Gastrocnemius medialis (tissue), 4 donors: Measurements from ENCODE around the gene MYCT1. TPM values are rescaled to one million over a fixed set of nuclear protein-coding genes. Genes with fewer than 3 reads are reported as not detected.

Source experiments
- ATAC-seq, 2 donors: fragments of 150-250 bp; one replicate each; pipeline ENCODE4 v1.9.1; 2016
- DNase-seq, 2 donors: peaks; one replicate each; pipeline ENCODE4 v3.0.0-alpha.2; 2019
- H3K27ac ChIP-seq, 4 donors: fragments of 200-600 bp; sonication (generic); 1 replicate in 1 of 4; 2 replicates in 3 of 4; pipeline ENCODE4 v1.5.1; 2016 to 2018; ENCODE audit warnings: mild to moderate bottlenecking in 2 of 4, moderate library complexity in 1 of 4
- H3K27me3 ChIP-seq, 3 donors: fragments of 200-600 bp; sonication (generic) in 2 of 3; 1 replicate in 1 of 3; 2 replicates in 2 of 3; pipeline versions ENCODE4 v1.5.1 to v1.6.0; 2016 to 2019; ENCODE audit warnings: mild to moderate bottlenecking in 1 of 3, moderate library complexity in 1 of 3
- H3K36me3 ChIP-seq, 2 donors: fragments of 200-600 bp; sonication (generic) in 1 of 2; one replicate each; pipeline ENCODE4 v1.5.1; 2017 to 2018
- H3K4me1 ChIP-seq, 2 donors: fragments of 200-600 bp; sonication (generic) in 1 of 2; one replicate each; pipeline ENCODE4 v1.5.1; 2016 to 2017; ENCODE audit warnings: mild to moderate bottlenecking in 2 of 2
- H3K4me3 ChIP-seq, 4 donors: fragments of 200-600 bp; sonication (generic) in 3 of 4; 1 replicate in 1 of 4; 2 replicates in 3 of 4; pipeline ENCODE4 v1.5.1; 2016 to 2019; ENCODE audit warnings: mild to moderate bottlenecking in 2 of 4
- H3K9me3 ChIP-seq, 3 donors: fragments of 200-600 bp; sonication (generic) in 2 of 3; 1 replicate in 1 of 3; 2 replicates in 2 of 3; pipeline ENCODE4 v1.5.1; 2016 to 2019
- POLR2A ChIP-seq, 2 donors: fragments of 450-650 bp; IDR thresholded peaks; one replicate each; pipeline ENCODE4 v1.6.1; 2017; ENCODE audit warnings: antibody characterized with exemption in 2 of 2, mild to moderate bottlenecking in 2 of 2, moderate library complexity in 2 of 2
- in situ Hi-C, 4 donors: fragments of 200-750 bp; cut with MboI; loops; one replicate each; pipeline versions ENCODE4 v1.15.0 to v1.8.0; 2017; ENCODE audit warnings: low sequenced_read_pairs in 4 of 4
- intact Hi-C: fragments of 100-400 bp; cut with DNase I; formaldehyde crosslinking; loops from one replicate; pipeline ENCODE4 v1.15.1; 2023; ENCODE audit warnings: low total_unique reads
- total RNA-seq, 4 donors: library from RNA; depleted of rRNA; stranded (reverse); fragments of >200 nt; gene quantifications; one replicate each; pipeline versions ENCODE4 v1.1.0 to v1.2.3, GENCODE V29; 2016
- TF ChIP-seq, protein P1 (sequence below), 5 experiments: fragments of 450-650 bp in 3 of 5; fragments of 200-600 bp in 2 of 5; sonication (generic) in 2 of 5; IDR thresholded peaks in 4 of 5; conservative IDR thresholded peaks in 1 of 5; 1 replicate in 4 of 5; 2 replicates in 1 of 5; pipeline ENCODE4 v1.5.1; 2016 to 2019; ENCODE audit warnings: antibody characterized with exemption in 5 of 5, mild to moderate bottlenecking in 3 of 5, moderate library complexity in 3 of 5

MYCT1 gene
- total RNA-seq, 4 donors from 2014 or later = 5.4 to 13.7 (median 9.3) TPM

DNA sequence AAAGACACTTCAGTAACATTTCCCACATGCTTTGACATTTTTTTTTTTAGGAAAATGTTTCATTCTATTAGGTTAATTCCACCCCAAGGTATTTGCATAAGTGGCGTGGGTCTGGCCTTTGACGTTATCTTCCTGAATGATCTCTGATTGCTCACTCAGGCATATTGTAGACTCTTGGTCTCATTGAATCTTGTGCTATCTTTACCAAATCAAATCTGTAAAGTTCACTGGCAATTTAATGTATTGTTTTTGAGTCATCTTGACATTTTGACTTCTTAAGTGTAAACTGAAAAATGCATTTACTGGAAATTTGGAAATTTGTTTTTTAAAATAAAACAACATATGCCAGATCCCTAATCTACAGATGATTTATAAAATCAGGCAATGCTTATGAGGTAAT, 36.9 kb downstream of the MYCT1 start:
- Histone ChIP-seq H3K4me1 (no peaks in the 10 kb centered on the region), H3K27ac (no peak overlapping the region), H3K4me3 (no peak overlapping the region), H3K9me3 (no peaks in the 10 kb centered on the region), H3K36me3 (no peaks in the 10 kb centered on the region), H3K27me3 (no peaks in the 10 kb centered on the region)
- intact Hi-C loops (no loop called here), in situ Hi-C loops (no loop called here)
- no peak for TF ChIP-seq POLR2A (IDR thresholded peaks at IDR 0.05)
- TF ChIP-seq, protein P1, sequence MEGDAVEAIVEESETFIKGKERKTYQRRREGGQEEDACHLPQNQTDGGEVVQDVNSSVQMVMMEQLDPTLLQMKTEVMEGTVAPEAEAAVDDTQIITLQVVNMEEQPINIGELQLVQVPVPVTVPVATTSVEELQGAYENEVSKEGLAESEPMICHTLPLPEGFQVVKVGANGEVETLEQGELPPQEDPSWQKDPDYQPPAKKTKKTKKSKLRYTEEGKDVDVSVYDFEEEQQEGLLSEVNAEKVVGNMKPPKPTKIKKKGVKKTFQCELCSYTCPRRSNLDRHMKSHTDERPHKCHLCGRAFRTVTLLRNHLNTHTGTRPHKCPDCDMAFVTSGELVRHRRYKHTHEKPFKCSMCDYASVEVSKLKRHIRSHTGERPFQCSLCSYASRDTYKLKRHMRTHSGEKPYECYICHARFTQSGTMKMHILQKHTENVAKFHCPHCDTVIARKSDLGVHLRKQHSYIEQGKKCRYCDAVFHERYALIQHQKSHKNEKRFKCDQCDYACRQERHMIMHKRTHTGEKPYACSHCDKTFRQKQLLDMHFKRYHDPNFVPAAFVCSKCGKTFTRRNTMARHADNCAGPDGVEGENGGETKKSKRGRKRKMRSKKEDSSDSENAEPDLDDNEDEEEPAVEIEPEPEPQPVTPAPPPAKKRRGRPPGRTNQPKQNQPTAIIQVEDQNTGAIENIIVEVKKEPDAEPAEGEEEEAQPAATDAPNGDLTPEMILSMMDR (IDR thresholded peaks at IDR 0.05 in 4 of 5, conservative IDR thresholded peaks at IDR 0.05 in 1 of 5) = no peak
- no peak for DNase-seq
- ATAC-seq = no peak

DNA sequence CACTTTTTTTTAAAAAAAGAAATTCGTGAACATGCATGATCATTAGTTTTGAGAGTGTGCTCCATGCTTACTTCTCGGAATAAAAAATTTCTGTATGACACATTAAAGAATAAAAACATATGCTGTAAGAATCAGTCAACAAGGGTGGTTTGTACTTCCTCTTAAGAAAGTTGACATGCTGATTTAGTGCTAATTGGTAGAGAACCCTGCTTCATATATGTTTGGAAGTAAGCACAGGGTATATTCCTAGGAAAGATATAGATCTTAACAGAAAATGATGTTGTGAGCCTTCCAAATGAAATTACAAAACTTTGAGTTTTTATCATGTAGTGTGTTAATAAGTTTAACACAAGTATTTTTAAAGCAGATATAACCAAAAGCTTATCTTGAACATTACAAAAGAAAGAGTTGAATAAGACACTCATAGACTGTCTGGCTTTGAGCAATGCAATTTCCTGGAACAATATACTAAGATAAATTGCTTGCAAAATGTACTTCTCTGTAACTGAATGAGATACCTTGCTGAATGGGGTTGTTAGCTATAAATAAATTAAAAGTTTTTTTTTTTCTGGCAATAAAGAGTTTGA, 39.1 kb downstream of the MYCT1 start:
- TF ChIP-seq, protein P1 (IDR thresholded peaks at IDR 0.05 in 4 of 5, conservative IDR thresholded peaks at IDR 0.05 in 1 of 5) = no peak
- TF ChIP-seq POLR2A (IDR thresholded peaks at IDR 0.05) = no peak
- Histone ChIP-seq H3K27ac (no peak overlapping the region), H3K9me3 (no peaks in the 10 kb centered on the region), H3K4me1 (no peaks in the 10 kb centered on the region), H3K36me3 (no peaks in the 10 kb centered on the region), H3K4me3 (no peak overlapping the region), H3K27me3 (no peaks in the 10 kb centered on the region)
- intact Hi-C loops (no loop called here), in situ Hi-C loops (no loop called here)
- DNase-seq = no peak
- ATAC-seq = no peak

DNA sequence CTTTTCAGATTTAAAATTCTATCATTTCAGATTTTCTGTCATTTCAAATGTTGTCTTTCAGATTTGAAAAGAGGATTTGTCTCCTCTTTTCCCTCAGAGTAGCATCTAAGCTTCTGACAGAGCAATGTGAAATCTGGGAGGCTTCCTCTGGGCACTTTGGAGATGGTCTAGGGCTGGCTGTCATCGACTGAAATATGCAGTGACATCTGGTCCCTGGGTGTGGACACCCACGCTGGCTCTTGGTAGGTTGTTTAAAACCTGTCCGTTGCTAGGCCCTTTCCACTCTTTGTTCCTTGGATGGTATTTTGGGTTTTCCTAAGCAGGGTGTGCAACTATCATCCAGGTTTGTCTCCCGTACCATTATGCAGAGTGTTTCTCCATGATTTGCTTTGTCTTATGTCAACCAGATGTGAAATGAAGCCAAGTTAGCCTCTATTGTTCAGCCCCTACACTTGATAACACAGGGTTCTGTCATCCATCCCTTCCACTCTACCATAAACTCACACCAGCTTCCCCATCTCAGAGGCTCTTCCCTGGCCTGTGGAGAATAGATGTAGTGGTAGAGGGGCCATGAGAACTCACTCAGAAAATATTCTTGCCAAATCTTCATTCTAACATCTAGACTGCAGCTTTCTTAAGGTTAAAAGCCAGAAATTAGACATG, 47.9 kb downstream of the MYCT1 start:
- Histone ChIP-seq H3K27me3 (no peaks in the 10 kb centered on the region), H3K36me3 (no peaks in the 10 kb centered on the region), H3K27ac (no peak overlapping the region), H3K4me3 (no peak overlapping the region), H3K9me3 (no peaks in the 10 kb centered on the region), H3K4me1 (no peaks in the 10 kb centered on the region)
- in situ Hi-C loops = no loop called here
- DNase-seq (no peak), ATAC-seq (no peak)
- no peak for TF ChIP-seq POLR2A (IDR thresholded peaks at IDR 0.05)
- TF ChIP-seq, protein P1 (IDR thresholded peaks at IDR 0.05 in 4 of 5, conservative IDR thresholded peaks at IDR 0.05 in 1 of 5) = no peak
- intact Hi-C loops = no loop called here

DNA sequence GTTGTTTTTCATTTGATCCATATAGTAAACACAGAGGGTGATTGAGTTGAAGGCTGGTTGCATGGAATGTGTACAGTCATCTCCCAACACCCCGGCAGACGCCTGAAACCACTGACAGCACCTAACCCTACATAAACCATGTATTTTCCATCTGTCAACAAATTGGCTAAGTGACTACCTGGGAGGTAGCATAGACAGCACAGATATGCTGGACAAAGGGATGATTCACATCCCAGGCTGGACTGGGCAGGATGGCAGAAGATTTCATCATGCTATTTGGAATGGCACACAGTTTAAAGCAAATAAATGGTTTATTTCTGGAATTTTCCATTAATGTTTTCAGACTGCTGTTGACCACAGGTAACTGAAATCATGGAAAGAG, 48.5 kb downstream of the MYCT1 start:
- Histone ChIP-seq H3K27me3 (no peaks in the 10 kb centered on the region), H3K4me1 (no peaks in the 10 kb centered on the region), H3K9me3 (no peaks in the 10 kb centered on the region), H3K4me3 (no peak overlapping the region), H3K36me3 (no peaks in the 10 kb centered on the region), H3K27ac (no peak overlapping the region)
- DNase-seq (no peak), ATAC-seq (no peak)
- intact Hi-C loops = no loop called here
- TF ChIP-seq, protein P1 (IDR thresholded peaks at IDR 0.05 in 4 of 5, conservative IDR thresholded peaks at IDR 0.05 in 1 of 5) = no peak
- TF ChIP-seq POLR2A (IDR thresholded peaks at IDR 0.05) = no peak
- in situ Hi-C loops = no loop called here
